Measurements from ENCODE around the gene SLC25A45.
A peak's percentile ranks its signal among the peaks of the same experiment; 100 is the strongest.

- TF ChIP-seq USF2 (IDR thresholded peaks at IDR 0.05; ENCODE audit: low read depth, low read length) (no peak), RFX5 (IDR thresholded peaks at IDR 0.05; ENCODE audit: low read depth, low read length) (no peak), RAD21 (IDR thresholded peaks at IDR 0.05; ENCODE audit: low read length) (no peak), CTCF (conservative IDR thresholded peaks at IDR 0.05; ENCODE audit: low read depth, low read length) (no peak), NFE2L2 (IDR thresholded peaks at IDR 0.05; ENCODE audit: low read depth, low read length) (no peak), SMC3 (IDR thresholded peaks at IDR 0.05; ENCODE audit: low read depth, low read length) (no peak), CEBPB (IDR thresholded peaks at IDR 0.05; ENCODE audit: low read depth, low read length) (peak; percentile 91), MXI1 (IDR thresholded peaks at IDR 0.05; ENCODE audit: borderline replicate concordance, low read depth, low read length) (no peak), POLR2A (IDR thresholded peaks at IDR 0.05; ENCODE audit: low read depth, low read length) (no peak; the same call in 1 of the 2 replicates)
- TF ChIP-seq, protein P1, sequence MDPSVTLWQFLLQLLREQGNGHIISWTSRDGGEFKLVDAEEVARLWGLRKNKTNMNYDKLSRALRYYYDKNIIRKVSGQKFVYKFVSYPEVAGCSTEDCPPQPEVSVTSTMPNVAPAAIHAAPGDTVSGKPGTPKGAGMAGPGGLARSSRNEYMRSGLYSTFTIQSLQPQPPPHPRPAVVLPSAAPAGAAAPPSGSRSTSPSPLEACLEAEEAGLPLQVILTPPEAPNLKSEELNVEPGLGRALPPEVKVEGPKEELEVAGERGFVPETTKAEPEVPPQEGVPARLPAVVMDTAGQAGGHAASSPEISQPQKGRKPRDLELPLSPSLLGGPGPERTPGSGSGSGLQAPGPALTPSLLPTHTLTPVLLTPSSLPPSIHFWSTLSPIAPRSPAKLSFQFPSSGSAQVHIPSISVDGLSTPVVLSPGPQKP (IDR thresholded peaks at IDR 0.05; ENCODE audit: borderline replicate concordance, low read depth, low read length) = no peak
Observed at GRCh38 chr11:65425971-65426838, 43.8 kb upstream of the SLC25A45 start.
